Neural progenitor cell (in vitro differentiated cells): ENCODE results near the gene ING3.

Experiments used
- EZH2 ChIP-seq: fragments of 200-600 bp; sonication (generic); IDR thresholded peaks from 2 replicates; pipeline ENCODE4 v1.6.1; 2017; ENCODE audit warnings: antibody characterized with exemption, mild to moderate bottlenecking, moderate library complexity
- EZH2phosphoT487 ChIP-seq: fragments of 200-600 bp; sonication (generic); IDR thresholded peaks from 2 replicates; pipeline ENCODE4 v1.6.1; 2017; ENCODE audit warnings: antibody characterized with exemption
- TF ChIP-seq, protein P1 (sequence below): fragments of 200-600 bp; sonication (generic); IDR thresholded peaks from 2 replicates; pipeline ENCODE4 v1.5.1; 2017; ENCODE audit warnings: antibody characterized with exemption, mild to moderate bottlenecking

DNA sequence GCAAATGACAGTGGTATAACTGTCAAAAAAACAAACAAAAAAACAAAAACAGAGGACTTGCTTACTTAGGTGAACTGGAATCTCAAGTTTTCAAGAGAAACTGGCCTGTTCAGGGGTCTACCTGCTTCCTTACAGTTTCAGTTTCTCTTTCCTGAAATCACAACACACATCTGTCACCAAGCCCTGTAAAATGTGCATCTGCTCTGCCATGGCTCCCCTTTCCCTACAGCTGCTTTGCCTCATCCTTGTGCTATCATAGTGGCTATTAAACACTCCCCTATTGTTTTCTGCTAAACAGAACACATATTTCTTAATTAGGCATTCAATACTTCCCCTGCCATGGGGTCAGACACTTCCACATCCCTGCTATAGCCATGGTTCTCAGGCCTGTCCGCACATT is 75.6 kb downstream of the ING3 start:
- TF ChIP-seq, protein P1, sequence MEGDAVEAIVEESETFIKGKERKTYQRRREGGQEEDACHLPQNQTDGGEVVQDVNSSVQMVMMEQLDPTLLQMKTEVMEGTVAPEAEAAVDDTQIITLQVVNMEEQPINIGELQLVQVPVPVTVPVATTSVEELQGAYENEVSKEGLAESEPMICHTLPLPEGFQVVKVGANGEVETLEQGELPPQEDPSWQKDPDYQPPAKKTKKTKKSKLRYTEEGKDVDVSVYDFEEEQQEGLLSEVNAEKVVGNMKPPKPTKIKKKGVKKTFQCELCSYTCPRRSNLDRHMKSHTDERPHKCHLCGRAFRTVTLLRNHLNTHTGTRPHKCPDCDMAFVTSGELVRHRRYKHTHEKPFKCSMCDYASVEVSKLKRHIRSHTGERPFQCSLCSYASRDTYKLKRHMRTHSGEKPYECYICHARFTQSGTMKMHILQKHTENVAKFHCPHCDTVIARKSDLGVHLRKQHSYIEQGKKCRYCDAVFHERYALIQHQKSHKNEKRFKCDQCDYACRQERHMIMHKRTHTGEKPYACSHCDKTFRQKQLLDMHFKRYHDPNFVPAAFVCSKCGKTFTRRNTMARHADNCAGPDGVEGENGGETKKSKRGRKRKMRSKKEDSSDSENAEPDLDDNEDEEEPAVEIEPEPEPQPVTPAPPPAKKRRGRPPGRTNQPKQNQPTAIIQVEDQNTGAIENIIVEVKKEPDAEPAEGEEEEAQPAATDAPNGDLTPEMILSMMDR = no peak
- no peak for TF ChIP-seq EZH2phosphoT487
- TF ChIP-seq EZH2 = no peak
